GM19463 (cell line): ENCODE measurements around the gene PHF14.

Experiments
- ATAC-seq: cut with Tn5 transposase; IDR thresholded peaks from one replicate; pipeline ENCODE4 v1.9.1; 2021; ENCODE audit warnings: mild to moderate bottlenecking, moderate library complexity; ENCODE audit not compliant: unreplicated experiment

PHF14 gene

GRCh38 chr7:11171569-11172192 lies 198.0 kb downstream of the PHF14 start:
- no peak for ATAC-seq

DNA sequence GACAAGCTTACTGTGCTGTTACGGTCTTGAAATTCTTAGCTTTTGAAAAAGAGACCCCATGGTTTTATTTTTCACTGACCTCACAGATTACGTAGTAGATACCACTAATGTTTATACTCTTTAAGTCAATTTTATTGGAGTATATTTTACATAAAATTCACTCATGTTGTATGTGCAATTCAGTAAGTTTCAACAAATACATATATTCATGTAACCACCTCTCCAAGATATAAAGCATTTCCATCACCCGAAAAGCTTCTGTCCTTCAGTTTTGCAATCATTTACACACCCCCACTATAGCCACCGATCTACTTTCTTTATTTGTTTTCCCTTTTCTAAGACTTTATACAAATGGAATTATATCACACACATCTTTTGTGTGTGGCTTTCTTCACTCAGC lies 199.2 kb downstream of the PHF14 start:
- ATAC-seq: no peak

- ATAC-seq: no peak
Measured at GRCh38 chr7:11175371-11175770, 201.7 kb downstream of the PHF14 start.

- ATAC-seq: no peak
Measured at GRCh38 chr7:11175887-11176286, 202.2 kb downstream of the PHF14 start.

DNA sequence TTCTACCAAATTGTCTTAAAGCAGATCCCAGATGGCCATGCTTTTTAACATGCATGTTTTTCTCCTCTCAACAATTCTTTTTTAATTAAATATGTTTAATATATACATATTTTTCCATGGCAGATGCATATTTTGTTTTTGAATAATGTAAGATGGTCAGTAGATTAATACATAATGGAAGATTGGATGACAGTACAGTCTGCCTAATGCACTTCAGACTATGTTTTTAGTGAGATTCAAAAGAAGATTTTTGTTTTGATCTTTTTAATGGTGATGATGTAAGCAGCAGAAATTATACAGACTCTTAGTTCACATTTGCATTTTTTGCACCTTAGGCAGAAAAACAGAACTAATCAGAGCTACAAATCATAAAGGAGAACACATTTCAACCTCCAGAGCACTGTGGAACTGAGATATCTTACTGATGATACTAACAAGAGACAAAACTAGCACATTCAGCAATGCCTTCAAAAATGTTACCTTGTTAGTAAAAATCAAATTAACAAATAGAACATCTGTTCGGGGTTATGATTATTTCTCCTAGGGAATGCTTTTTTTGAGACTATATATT lies 203.4 kb downstream of the PHF14 start:
- no peak for ATAC-seq

- no peak for ATAC-seq
Measured at GRCh38 chr7:11177793-11178192, 204.1 kb downstream of the PHF14 start.

GRCh38 chr7:11181590-11181989 lies 207.9 kb downstream of the PHF14 start:
- no peak for ATAC-seq

GRCh38 chr7:11182736-11183135 lies 209.1 kb downstream of the PHF14 start:
- no peak for ATAC-seq

DNA sequence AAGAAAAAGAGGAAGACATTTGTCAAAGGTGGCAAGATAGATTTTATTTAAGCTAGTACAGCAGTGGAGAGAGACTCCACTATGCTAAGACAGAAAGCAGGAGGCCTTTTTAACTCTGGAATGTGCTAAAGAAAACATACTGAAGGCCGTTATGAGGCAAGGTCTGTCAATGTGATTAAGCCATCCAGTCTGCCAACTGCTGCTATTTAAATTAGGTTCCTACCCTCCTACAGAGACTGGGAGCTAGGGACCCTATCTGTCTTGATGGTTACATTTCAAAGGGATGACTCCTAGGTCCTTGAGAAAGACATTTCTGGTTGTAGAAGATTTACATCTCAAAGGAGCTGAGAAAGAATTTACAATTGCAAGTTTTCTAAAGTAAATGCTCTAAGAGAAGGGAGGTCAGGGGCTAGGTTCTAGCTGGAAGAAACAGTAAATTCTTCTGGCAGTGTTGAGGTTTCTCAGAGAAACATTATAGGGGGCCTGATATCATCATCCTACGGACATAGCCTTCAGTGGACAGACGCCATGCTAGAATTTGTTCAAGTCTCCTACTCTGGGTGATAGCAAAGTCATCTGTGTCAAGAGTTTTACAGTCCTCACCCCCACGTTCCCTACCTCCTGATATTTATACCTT lies 211.6 kb downstream of the PHF14 start:
- ATAC-seq: no peak

- no peak for ATAC-seq
Measured at GRCh38 chr7:11188529-11189310, 215.0 kb downstream of the PHF14 start.

- ATAC-seq: no peak
Measured at GRCh38 chr7:11191081-11191480, 217.4 kb downstream of the PHF14 start.

DNA sequence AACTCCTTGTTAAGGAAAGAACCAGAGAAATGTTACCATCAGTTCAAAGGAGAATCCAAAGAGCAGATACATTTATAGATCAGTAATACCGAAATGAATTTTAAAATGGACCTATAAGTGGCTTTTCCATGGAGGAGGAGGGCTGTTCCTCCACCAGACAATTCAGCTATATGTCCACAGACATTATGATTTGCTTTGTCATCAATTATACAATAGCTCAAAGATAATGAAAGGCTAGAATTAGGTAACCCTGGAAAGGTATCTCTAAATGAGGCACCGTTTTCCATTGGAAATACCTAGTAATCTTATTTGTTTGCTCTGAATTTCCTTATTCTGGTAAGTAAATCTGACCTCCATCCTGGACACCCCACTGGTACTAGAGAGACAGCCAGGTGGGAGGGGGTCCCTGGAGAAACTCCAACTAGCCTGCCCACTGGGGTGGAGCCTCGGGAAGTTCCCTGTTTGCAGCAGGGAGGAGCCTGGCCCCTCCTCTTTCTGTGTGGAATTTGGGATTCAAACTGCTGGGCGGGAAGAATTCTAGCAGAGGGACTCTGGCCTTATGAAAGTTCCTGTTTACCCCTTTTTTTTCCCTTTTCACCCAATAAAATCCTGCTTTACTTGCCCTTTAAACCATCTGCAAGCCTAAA lies 218.0 kb downstream of the PHF14 start:
- ATAC-seq: no peak

- no peak for ATAC-seq
Measured at GRCh38 chr7:11192506-11192905, 218.8 kb downstream of the PHF14 start.

DNA sequence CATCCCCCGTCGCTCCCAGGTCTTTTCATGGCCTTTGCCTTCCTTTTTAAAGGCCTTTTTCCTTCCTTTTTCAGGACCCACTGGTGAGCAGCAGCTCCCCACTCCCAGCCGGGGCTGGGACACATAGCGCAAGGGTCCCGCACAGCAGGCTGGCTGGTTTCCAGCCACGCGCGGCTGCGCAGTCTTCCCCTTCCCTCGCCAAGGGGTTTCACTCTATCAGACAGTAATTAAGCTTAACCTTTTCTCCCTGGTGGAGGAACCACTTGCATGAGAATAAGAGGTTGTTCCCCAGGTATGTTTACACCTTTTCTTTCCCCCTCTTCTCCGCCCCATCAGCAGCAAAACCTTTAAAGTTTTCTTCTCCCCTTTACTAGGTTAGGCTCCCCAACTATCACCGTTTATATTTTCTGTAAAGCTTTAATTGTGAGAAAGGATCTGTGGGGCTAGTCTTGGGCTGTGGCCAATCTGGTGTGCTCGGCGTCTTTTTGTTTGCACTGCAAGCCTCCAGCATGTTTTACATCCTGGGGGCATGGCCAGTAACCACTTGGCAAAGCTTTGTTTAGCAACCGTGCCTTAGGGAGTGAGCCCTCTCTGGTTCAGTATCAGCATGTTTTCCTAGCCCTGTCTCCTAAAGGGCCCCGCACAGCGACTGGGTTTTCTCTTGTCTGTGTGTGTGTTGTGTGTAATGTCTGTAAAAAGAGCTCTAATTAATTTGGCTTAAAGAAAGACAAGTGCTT lies 219.6 kb downstream of the PHF14 start:
- ATAC-seq: no peak

GRCh38 chr7:11193888-11194287 lies 220.2 kb downstream of the PHF14 start:
- no peak for ATAC-seq

- ATAC-seq: no peak
Measured at GRCh38 chr7:11194492-11194891, 220.8 kb downstream of the PHF14 start.

DNA sequence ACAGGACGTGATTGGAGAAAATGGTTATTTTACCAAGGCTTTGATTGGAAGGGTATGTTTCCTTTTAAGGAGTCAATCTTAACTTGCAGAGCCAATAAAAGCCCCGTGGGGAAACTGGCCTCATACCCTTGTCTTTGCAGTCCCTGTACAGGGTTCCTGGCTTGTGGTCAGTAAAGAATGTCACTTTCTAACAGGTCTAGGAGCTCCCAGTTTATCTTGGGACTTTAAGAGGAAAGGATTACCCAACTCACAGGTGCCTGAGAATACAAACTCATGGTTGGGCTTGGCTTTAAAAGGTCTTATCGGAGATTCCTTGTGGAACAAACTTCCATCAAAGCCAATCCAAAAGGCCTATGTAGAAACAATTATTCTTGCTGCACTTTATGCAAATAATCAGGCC lies 221.8 kb downstream of the PHF14 start:
- ATAC-seq: no peak

- no peak for ATAC-seq
Measured at GRCh38 chr7:11196143-11196542, 222.5 kb downstream of the PHF14 start.

DNA sequence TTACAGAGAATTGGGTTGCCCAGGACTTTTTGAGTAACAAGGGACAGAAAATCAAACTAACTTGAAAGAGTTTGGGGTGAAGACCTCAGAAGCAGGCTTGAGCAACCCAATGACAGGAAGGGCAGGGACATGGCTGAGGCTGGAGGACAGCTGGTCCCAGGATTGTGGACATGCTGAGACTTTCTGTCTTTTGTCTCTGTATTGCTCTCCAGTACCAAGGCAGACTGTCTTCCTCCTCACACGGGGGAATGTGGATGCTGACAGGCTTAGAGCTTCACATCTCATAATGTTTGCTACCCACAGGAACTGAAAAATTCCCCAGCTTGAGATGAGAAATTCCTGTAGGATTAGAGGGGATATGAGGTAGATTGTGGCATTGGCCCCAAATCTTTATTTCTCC lies 229.6 kb downstream of the PHF14 start:
- ATAC-seq: no peak

GRCh38 chr7:11203683-11204082 lies 230.0 kb downstream of the PHF14 start:
- ATAC-seq: no peak
